Astrocyte of the cerebellum (primary cell): Measurements from ENCODE around the gene CD83.

ENCODE experiments used
- DNase-seq: peaks from one replicate; pipeline ENCODE4 v3.0.0-alpha.2; 2011; ENCODE audit warnings: low read depth
- H3K4me3 ChIP-seq: 2 replicates; pipeline ENCODE4 v1.5.1; 2011; ENCODE audit warnings: mild to moderate bottlenecking, low read depth, low read length, moderate library complexity
- in situ Hi-C: cut with HindIII; loops from 2 replicates; pipeline ENCODE4 v1.10.0; 2017; ENCODE audit warnings: low sequenced_read_pairs
- TF ChIP-seq, protein P1 (sequence below): IDR thresholded peaks from 2 replicates; pipeline ENCODE4 v1.5.1; 2012; ENCODE audit warnings: low read length, low read depth, moderate library complexity, mild to moderate bottlenecking; ENCODE audit errors: missing control alignments

CD83 gene

DNA sequence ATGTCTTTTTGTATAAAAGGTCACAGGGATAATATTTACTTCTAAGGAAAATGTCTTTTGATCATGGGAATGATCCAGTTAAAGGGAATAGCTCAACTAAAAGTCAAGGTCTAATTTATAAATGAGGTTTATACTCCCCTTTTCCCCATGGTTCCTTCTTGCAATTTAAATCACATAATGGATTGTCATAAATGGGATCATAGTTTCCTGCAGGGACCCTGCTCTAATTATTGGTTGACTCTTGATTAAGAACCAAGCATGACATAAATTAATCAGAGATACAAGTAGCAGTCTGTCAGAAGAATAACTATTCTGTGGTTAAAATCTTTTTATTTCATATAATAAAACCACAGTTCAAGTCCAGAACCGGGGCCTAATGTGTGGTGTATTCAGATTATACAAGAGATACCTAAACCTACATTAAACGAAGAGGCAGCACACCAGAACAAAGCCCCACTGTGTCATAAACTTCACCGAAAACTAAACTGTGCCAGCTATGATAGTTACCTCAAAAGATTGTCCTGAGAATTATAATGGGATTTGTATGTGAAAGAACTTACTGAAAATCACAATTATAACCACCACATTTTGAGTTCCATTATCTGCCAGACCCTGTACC is 43.0 kb upstream of the CD83 start:
- no peak for DNase-seq
- in situ Hi-C loops = loop anchor here (25.0 kb wide), 1 partner anchor 162 kb away; the partner anchor contains the start of gene RNF182
- H3K4me3 ChIP-seq = no peak overlapping the region
- TF ChIP-seq, protein P1, sequence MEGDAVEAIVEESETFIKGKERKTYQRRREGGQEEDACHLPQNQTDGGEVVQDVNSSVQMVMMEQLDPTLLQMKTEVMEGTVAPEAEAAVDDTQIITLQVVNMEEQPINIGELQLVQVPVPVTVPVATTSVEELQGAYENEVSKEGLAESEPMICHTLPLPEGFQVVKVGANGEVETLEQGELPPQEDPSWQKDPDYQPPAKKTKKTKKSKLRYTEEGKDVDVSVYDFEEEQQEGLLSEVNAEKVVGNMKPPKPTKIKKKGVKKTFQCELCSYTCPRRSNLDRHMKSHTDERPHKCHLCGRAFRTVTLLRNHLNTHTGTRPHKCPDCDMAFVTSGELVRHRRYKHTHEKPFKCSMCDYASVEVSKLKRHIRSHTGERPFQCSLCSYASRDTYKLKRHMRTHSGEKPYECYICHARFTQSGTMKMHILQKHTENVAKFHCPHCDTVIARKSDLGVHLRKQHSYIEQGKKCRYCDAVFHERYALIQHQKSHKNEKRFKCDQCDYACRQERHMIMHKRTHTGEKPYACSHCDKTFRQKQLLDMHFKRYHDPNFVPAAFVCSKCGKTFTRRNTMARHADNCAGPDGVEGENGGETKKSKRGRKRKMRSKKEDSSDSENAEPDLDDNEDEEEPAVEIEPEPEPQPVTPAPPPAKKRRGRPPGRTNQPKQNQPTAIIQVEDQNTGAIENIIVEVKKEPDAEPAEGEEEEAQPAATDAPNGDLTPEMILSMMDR = no peak

DNA sequence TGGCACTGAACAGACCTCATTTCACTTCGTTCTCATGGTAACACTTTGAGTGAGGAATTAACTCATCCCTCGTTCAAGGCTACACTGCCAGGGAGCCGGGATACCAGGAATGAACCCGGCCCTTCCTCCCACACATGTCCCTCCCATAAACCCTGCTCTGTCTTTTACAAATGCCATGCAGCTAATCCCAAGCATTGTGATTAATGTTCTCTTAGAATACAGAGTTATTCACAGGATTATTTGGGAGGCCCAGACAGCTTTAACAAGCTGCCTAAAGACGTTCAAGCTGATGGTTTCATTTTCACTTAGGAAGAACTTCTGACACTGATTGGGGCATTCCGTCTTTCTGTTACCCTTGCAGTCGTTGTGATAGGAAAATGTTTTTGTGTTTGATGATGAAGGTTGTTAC is 42.5 kb upstream of the CD83 start:
- in situ Hi-C loops = no loop called here
- no peak for DNase-seq
- H3K4me3 ChIP-seq = peak overlapping the region; percentile 18
- TF ChIP-seq, protein P1 = no peak

GRCh38 chr6:14077193-14077867 is 40.2 kb upstream of the CD83 start:
- in situ Hi-C loops = no loop called here
- no peak overlapping the region for H3K4me3 ChIP-seq
- TF ChIP-seq, protein P1 = no peak
- DNase-seq = no peak

DNA sequence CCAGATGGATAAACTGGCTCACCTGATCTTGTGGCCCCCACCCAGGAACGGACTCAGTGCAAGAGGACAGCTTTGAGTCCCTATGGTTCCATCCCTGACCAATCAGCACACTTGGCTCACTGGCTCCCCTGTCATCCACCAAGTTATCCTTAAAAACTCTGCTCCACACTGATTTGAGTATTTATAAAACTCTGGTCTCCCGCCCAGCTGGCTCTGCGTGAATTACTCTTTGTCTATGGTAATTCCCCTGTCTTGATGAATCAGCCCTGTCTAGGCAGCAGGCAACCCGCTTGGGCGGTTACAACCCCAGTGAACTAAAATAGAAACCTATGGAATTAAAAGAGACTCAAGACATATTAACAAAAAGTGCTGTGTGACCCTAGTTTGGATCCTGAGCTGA is 38.1 kb upstream of the CD83 start:
- no peak overlapping the region for H3K4me3 ChIP-seq
- in situ Hi-C loops = no loop called here
- DNase-seq = peak; percentile 70
- TF ChIP-seq, protein P1 = no peak

DNA sequence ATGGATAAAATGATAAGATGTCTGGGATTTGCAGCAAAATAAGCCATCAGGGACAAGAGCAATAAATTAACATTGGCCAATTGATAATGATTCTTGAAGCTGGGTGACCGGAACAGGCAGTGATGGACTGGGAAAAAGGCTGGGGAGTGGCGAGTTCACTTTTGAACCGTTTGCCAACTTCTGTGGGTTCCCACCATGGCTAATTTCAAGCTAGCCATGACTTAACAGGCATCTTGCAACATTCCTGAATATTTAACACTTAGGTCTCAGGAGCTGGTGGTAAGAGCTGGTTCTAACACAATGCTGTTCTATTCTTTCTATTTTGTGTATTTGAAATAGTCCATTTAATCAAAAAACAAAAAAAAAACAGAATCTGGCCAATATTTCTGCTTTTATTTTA is 37.6 kb upstream of the CD83 start:
- in situ Hi-C loops = no loop called here
- DNase-seq = peak; percentile 81
- TF ChIP-seq, protein P1 = no peak
- no peak overlapping the region for H3K4me3 ChIP-seq

- DNase-seq = no peak
- TF ChIP-seq, protein P1 = no peak
- H3K4me3 ChIP-seq = no peak overlapping the region
- in situ Hi-C loops = no loop called here
These were observed 36.4 kb upstream of the CD83 start for GRCh38 chr6:14081126-14081525.
